HepG2 (cell line): ENCODE data around the gene TNS1. TPM values are rescaled to one million over a fixed set of nuclear protein-coding genes. Genes with fewer than 3 reads are reported as not detected.
A peak's percentile ranks its signal among the peaks of the same experiment; 100 is the strongest.

Experiments
- IKZF4 ChIP-seq: sonication (generic); formaldehyde crosslinking; IDR thresholded peaks from 2 replicates; pipeline ENCODE4 v1.5.1; 2020; ENCODE audit warnings: borderline replicate concordance, mild to moderate bottlenecking, low read depth, missing genetic modification reagents; ENCODE audit errors: not compliant biosample characterization
- KDM5B ChIP-seq: sonication (generic); formaldehyde crosslinking; IDR thresholded peaks from 2 replicates; pipeline ENCODE4 v1.4.0; 2020; ENCODE audit warnings: missing genetic modification reagents, mild to moderate bottlenecking, borderline replicate concordance
- KMT2B ChIP-seq: IDR thresholded peaks from 2 replicates; pipeline ENCODE4 v1.6.1; 2016; ENCODE audit warnings: missing genetic modification reagents, missing compliant biosample characterization
- U2AF2 ChIP-seq: fragments of 200-400 bp; formaldehyde crosslinking; IDR thresholded peaks from 2 replicates; pipeline ENCODE4 v1.6.1; 2017; ENCODE audit warnings: low read depth, mild to moderate bottlenecking, low read length
- ZNF136 ChIP-seq: sonication (generic); formaldehyde crosslinking; IDR thresholded peaks from 2 replicates; pipeline ENCODE4 v1.8.1; 2022; ENCODE audit warnings: low read depth, mild to moderate bottlenecking, moderate library complexity, missing genetic modification reagents
- ZNF253 ChIP-seq: sonication (generic); formaldehyde crosslinking; IDR thresholded peaks from 2 replicates; pipeline ENCODE4 v1.8.0; 2022; ENCODE audit warnings: mild to moderate bottlenecking, missing genetic modification reagents, borderline replicate concordance
- ZNF441 ChIP-seq: sonication (generic); formaldehyde crosslinking; IDR thresholded peaks from 2 replicates; pipeline ENCODE4 v1.7.0; 2021; ENCODE audit warnings: missing genetic modification reagents, borderline replicate concordance
- ZNF460 ChIP-seq: sonication (generic); formaldehyde crosslinking; IDR thresholded peaks from 2 replicates; pipeline ENCODE4 v1.5.1; 2020; ENCODE audit warnings: missing genetic modification reagents, mild to moderate bottlenecking, borderline replicate concordance
- ZNF746 ChIP-seq: sonication (generic); formaldehyde crosslinking; IDR thresholded peaks from 2 replicates; pipeline ENCODE4 v1.8.0; 2022; ENCODE audit warnings: mild to moderate bottlenecking, missing genetic modification reagents
- polyA plus RNA-seq, 8 experiments: library from polyadenylated mRNA; depleted of rRNA in 3 of 8; stranded (reverse) in 7 of 8; unstranded in 1 of 8; fragments of >200 nt; fragmentation: Illumina TruSeq in 4 of 8; extraction: Trizol in 4 of 8; gene quantifications; 2 replicates each; pipeline versions ENCODE4 v1.2.1 to v1.2.3, GENCODE V29; 2011 to 2016; ENCODE audit warnings: low read depth in 4 of 8, missing spikeins in 1 of 8, mixed read lengths in 1 of 8; ENCODE audit not compliant: insufficient read depth in 1 of 8
- total RNA-seq, 5 experiments: library from RNA; depleted of rRNA; stranded (reverse); fragments of >200 nt; fragmentation: Illumina TruSeq; extraction: Trizol; gene quantifications; 2 replicates each; pipeline ENCODE4 v1.2.3, GENCODE V29; 2016; ENCODE audit warnings: low read depth in 1 of 5
- TF ChIP-seq, protein P1 (sequence below), 2 experiments: fragments of 450-650 bp in 1 of 2; sonication (generic) in 1 of 2; formaldehyde crosslinking in 1 of 2; IDR thresholded peaks; 2 replicates each; pipeline versions ENCODE4 v1.6.1 to v1.8.0; 2016 to 2022; ENCODE audit warnings: antibody characterized with exemption in 1 of 2, mild to moderate bottlenecking in 1 of 2, missing genetic modification reagents in 1 of 2
- TF ChIP-seq, protein P2 (sequence below): sonication (generic); formaldehyde crosslinking; IDR thresholded peaks from 2 replicates; pipeline ENCODE4 v1.4.0; 2020; ENCODE audit warnings: missing genetic modification reagents
- TF ChIP-seq, protein P3 (sequence below): sonication (generic); formaldehyde crosslinking; IDR thresholded peaks from 2 replicates; pipeline ENCODE4 v1.4.0; 2020; ENCODE audit warnings: missing genetic modification reagents
- TF ChIP-seq, protein P4 (sequence below): sonication (generic); formaldehyde crosslinking; IDR thresholded peaks from 2 replicates; pipeline ENCODE4 v1.4.0; 2020; ENCODE audit warnings: missing genetic modification reagents

The TNS1 gene
- total and polyA plus RNA-seq, 2 of the 13 experiments (the other 11 are each of a cell fraction or from before 2014, with no cell fraction given): 1.9 to 118 TPM

DNA sequence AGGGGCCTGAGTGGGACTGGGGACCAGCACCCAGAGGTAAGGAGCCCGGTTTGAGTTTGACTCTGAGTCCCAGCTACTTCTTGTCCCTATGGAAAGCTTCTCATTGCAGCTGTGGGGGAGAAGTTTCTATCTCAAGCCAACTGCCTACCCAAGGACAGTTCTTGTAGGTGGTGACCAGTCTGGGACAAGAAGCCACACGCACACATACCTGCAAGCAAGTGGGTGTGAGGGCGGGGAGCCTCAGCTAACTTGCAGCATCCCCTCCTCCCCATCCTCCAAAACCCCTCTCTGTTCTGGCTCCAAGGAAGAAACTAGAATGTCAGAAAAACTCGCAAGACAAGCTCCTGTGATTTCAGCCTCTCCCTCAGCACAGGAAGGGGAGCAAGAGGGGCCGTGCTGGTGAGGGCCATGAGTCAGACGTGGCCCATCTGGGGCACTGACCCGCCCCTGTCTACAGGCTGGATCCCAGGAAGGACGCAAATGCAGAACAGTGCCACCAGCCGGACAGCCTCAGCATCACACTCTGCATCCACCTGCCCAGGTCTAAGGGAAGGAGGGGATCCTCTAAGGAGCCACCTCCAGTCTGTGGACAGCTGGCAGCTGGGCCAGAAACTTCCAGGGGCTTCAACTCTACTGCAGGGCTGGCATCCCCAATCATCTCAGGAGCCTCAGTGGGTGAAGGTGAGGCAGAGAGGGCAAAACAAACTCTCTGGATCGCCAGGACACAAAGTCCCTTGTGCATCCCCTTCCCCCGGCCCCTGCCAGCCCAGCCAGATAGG lies 103.4 kb downstream of the TNS1 start (continued):
- TF ChIP-seq, protein P1, sequence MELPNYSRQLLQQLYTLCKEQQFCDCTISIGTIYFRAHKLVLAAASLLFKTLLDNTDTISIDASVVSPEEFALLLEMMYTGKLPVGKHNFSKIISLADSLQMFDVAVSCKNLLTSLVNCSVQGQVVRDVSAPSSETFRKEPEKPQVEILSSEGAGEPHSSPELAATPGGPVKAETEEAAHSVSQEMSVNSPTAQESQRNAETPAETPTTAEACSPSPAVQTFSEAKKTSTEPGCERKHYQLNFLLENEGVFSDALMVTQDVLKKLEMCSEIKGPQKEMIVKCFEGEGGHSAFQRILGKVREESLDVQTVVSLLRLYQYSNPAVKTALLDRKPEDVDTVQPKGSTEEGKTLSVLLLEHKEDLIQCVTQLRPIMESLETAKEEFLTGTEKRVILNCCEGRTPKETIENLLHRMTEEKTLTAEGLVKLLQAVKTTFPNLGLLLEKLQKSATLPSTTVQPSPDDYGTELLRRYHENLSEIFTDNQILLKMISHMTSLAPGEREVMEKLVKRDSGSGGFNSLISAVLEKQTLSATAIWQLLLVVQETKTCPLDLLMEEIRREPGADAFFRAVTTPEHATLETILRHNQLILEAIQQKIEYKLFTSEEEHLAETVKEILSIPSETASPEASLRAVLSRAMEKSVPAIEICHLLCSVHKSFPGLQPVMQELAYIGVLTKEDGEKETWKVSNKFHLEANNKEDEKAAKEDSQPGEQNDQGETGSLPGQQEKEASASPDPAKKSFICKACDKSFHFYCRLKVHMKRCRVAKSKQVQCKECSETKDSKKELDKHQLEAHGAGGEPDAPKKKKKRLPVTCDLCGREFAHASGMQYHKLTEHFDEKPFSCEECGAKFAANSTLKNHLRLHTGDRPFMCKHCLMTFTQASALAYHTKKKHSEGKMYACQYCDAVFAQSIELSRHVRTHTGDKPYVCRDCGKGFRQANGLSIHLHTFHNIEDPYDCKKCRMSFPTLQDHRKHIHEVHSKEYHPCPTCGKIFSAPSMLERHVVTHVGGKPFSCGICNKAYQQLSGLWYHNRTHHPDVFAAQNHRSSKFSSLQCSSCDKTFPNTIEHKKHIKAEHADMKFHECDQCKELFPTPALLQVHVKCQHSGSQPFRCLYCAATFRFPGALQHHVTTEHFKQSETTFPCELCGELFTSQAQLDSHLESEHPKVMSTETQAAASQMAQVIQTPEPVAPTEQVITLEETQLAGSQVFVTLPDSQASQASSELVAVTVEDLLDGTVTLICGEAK (IDR thresholded peaks at IDR 0.05): no peak
- TF ChIP-seq, protein P1 (CRISPR knock-in tag; IDR thresholded peaks at IDR 0.05): no peak
- TF ChIP-seq ZNF746 (CRISPR knock-in tag) (0 out of 2 replicates have a peak, but pooled peaks have one; percentile 12), ZNF253 (CRISPR knock-in tag) (no peak), U2AF2 (no peak), ZNF441 (0 out of 2 replicates have a peak, but pooled peaks have one; percentile 23), IKZF4 (CRISPR knock-in tag) (no peak), ZNF460 (CRISPR knock-in tag) (no peak), KDM5B (CRISPR knock-in tag) (no peak), KMT2B (CRISPR knock-in tag) (peak; percentile 59; the same call in 1 of the 2 replicates), ZNF136 (no peak; the same call in 1 of the 2 replicates)
- TF ChIP-seq, protein P2, sequence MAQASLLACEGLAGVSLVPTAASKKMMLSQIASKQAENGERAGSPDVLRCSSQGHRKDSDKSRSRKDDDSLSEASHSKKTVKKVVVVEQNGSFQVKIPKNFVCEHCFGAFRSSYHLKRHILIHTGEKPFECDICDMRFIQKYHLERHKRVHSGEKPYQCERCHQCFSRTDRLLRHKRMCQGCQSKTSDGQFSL (CRISPR knock-in tag): no peak
- TF ChIP-seq, protein P3, sequence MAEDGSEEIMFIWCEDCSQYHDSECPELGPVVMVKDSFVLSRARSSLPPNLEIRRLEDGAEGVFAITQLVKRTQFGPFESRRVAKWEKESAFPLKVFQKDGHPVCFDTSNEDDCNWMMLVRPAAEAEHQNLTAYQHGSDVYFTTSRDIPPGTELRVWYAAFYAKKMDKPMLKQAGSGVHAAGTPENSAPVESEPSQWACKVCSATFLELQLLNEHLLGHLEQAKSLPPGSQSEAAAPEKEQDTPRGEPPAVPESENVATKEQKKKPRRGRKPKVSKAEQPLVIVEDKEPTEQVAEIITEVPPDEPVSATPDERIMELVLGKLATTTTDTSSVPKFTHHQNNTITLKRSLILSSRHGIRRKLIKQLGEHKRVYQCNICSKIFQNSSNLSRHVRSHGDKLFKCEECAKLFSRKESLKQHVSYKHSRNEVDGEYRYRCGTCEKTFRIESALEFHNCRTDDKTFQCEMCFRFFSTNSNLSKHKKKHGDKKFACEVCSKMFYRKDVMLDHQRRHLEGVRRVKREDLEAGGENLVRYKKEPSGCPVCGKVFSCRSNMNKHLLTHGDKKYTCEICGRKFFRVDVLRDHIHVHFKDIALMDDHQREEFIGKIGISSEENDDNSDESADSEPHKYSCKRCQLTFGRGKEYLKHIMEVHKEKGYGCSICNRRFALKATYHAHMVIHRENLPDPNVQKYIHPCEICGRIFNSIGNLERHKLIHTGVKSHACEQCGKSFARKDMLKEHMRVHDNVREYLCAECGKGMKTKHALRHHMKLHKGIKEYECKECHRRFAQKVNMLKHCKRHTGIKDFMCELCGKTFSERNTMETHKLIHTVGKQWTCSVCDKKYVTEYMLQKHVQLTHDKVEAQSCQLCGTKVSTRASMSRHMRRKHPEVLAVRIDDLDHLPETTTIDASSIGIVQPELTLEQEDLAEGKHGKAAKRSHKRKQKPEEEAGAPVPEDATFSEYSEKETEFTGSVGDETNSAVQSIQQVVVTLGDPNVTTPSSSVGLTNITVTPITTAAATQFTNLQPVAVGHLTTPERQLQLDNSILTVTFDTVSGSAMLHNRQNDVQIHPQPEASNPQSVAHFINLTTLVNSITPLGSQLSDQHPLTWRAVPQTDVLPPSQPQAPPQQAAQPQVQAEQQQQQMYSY (CRISPR knock-in tag): no peak
- TF ChIP-seq, protein P4, sequence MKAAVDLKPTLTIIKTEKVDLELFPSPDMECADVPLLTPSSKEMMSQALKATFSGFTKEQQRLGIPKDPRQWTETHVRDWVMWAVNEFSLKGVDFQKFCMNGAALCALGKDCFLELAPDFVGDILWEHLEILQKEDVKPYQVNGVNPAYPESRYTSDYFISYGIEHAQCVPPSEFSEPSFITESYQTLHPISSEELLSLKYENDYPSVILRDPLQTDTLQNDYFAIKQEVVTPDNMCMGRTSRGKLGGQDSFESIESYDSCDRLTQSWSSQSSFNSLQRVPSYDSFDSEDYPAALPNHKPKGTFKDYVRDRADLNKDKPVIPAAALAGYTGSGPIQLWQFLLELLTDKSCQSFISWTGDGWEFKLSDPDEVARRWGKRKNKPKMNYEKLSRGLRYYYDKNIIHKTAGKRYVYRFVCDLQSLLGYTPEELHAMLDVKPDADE (CRISPR knock-in tag): no peak
